Endothelial cell of umbilical vein (primary cell): Measurements from ENCODE around the gene TOLLIP. TPM values are rescaled to one million over a fixed set of nuclear protein-coding genes. Genes with fewer than 3 reads are reported as not detected.

Source experiments
- BruUV-seq: library from RNA; stranded (reverse); fragments of 400-500 nt; replicated peaks from 2 replicates; lab custom pipeline; 2021; lab: Mats Ljungman, UMichigan
- CTCF ChIA-PET: fragments of 300-600, 350-600 bp; sonication (Branson Sonifier 250); formaldehyde crosslinking; loops from one replicate; lab custom pipeline; 2021; ENCODE audit warnings: antibody characterized with exemption, inconsistent platforms; lab: Charles Lee
- POLR2A ChIA-PET: fragments of 300-600, 350-600 bp; sonication (Branson Sonifier 250); formaldehyde crosslinking; loops from one replicate; lab custom pipeline; 2021; ENCODE audit warnings: antibody characterized with exemption, inconsistent platforms; lab: Charles Lee
- DNase-seq: peaks from one replicate; pipeline ENCODE4 v3.0.0-alpha.2; 2011; ENCODE audit warnings: low read depth, low spot score
- FAIRE-seq: peaks from 2 replicates; lab custom pipeline; 2011; peaks lifted over from hg19 to GRCh38; lab: Jason Lieb, UNC
- H2AFZ ChIP-seq: 2 replicates; pipeline ENCODE4 v1.6.0; 2012; ENCODE audit warnings: low read depth, low read length, control low read depth, inconsistent platforms
- H3K27ac ChIP-seq: 2 replicates; pipeline ENCODE4 v1.5.1; 2011; ENCODE audit warnings: low read depth, mild to moderate bottlenecking, control low read depth, low read length, moderate library complexity; ENCODE audit not compliant: insufficient read depth
- H3K27me3 ChIP-seq, 2 experiments: 2 replicates each; pipeline versions ENCODE4 v1.6.0 to v1.6.1; 2011; ENCODE audit warnings: low read length in 2 of 2, mixed read lengths in 1 of 2; ENCODE audit not compliant: control insufficient read depth in 2 of 2, insufficient read depth in 2 of 2
- H3K36me3 ChIP-seq, 2 experiments: 2 replicates in 1 of 2; 3 replicates in 1 of 2; pipeline ENCODE4 v1.5.1; 2011; ENCODE audit warnings: low read length in 2 of 2, mild to moderate bottlenecking in 1 of 2, moderate library complexity in 1 of 2; ENCODE audit not compliant: control insufficient read depth in 2 of 2, insufficient read depth in 2 of 2; ENCODE audit errors: extremely low read depth in 1 of 2
- H3K4me1 ChIP-seq: 3 replicates; pipeline ENCODE4 v1.5.1; 2011; ENCODE audit warnings: mild to moderate bottlenecking, low read length; ENCODE audit not compliant: control insufficient read depth, insufficient read depth; ENCODE audit errors: extremely low read depth
- H3K4me2 ChIP-seq: 2 replicates; pipeline ENCODE4 v1.6.1; 2011; ENCODE audit warnings: low read length, control low read depth, mixed read lengths; ENCODE audit not compliant: insufficient read depth
- H3K4me3 ChIP-seq, 3 experiments: fragments of 200-600 bp in 1 of 3; sonication (generic), shearing (Covaris generic) in 1 of 3; replicated peaks in 1 of 3; 2 replicates each; pipeline ENCODE4 v1.5.1; 2011 to 2016; ENCODE audit warnings: control low read depth in 3 of 3, low read length in 3 of 3, mild to moderate bottlenecking in 2 of 3, inconsistent platforms in 1 of 3, low read depth in 1 of 3, moderate library complexity in 1 of 3; ENCODE audit not compliant: insufficient read depth in 1 of 3
- H3K79me2 ChIP-seq: 2 replicates; pipeline ENCODE4 v1.6.0; 2012; ENCODE audit warnings: low read length, inconsistent platforms; ENCODE audit not compliant: control insufficient read depth, insufficient read depth
- H3K9ac ChIP-seq: replicated peaks from 2 replicates; pipeline ENCODE3; 2011; ENCODE audit warnings: low read length, control low read depth; ENCODE audit not compliant: insufficient read depth; ENCODE audit errors: extremely low read depth
- H3K9me1 ChIP-seq: replicated peaks from 3 replicates; pipeline ENCODE4 v1.6.0; 2011; ENCODE audit warnings: mild to moderate bottlenecking, low read length; ENCODE audit not compliant: control insufficient read depth, insufficient read depth; ENCODE audit errors: extremely low read depth
- H3K9me3 ChIP-seq: replicated peaks from 2 replicates; pipeline ENCODE4 v1.5.1; 2012; ENCODE audit warnings: low read length, inconsistent platforms; ENCODE audit not compliant: control insufficient read depth, insufficient read depth
- H4K20me1 ChIP-seq: replicated peaks from 2 replicates; pipeline ENCODE3; 2011; ENCODE audit warnings: mild to moderate bottlenecking, low read length; ENCODE audit not compliant: control insufficient read depth, insufficient read depth; ENCODE audit errors: extremely low read depth
- EZH2 ChIP-seq: IDR thresholded peaks from 2 replicates; pipeline ENCODE4 v1.6.1; 2012; ENCODE audit warnings: borderline replicate concordance, low read depth, mild to moderate bottlenecking, moderate library complexity, low read length, inconsistent platforms; ENCODE audit not compliant: severe bottlenecking
- FOS ChIP-seq: IDR thresholded peaks from 2 replicates; pipeline ENCODE4 v1.6.1; 2011; ENCODE audit warnings: mild to moderate bottlenecking, low read length, moderate library complexity, borderline replicate concordance; ENCODE audit not compliant: insufficient read depth
- GATA2 ChIP-seq: IDR thresholded peaks from 2 replicates; pipeline ENCODE4 v1.7.0; 2011; ENCODE audit warnings: low read depth, mild to moderate bottlenecking, moderate library complexity, mixed read lengths, low read length; ENCODE audit not compliant: insufficient read length, insufficient read depth
- JUN ChIP-seq: IDR thresholded peaks from 2 replicates; pipeline ENCODE4 v1.6.1; 2011; ENCODE audit warnings: borderline replicate concordance, low read depth; ENCODE audit not compliant: insufficient read length, insufficient read depth
- MYC ChIP-seq: IDR thresholded peaks from one replicate; pipeline ENCODE4 v1.6.1; 2011; ENCODE audit warnings: mild to moderate bottlenecking, low read depth, low read length
- POLR2A ChIP-seq: IDR thresholded peaks from 2 replicates; pipeline ENCODE4 v1.6.1; 2012; ENCODE audit warnings: low read depth, mild to moderate bottlenecking, control low read depth, low read length
- POLR2AphosphoS5 ChIP-seq: IDR thresholded peaks from 2 replicates; pipeline ENCODE4 v1.6.1; 2012; ENCODE audit warnings: low read depth, mild to moderate bottlenecking, control low read depth, low read length, moderate library complexity; ENCODE audit not compliant: insufficient read depth
- dilution Hi-C: fragments of 300-500 bp; cut with MboI; formaldehyde crosslinking; loops from one replicate; pipeline ENCODE4 v1.15.0; 2019; ENCODE audit warnings: low sequenced_read_pairs; ENCODE audit not compliant: extremely low pct_ligation_motif_present
- intact Hi-C: fragments of 100-400 bp; cut with micrococcal nuclease; formaldehyde crosslinking; loops from one replicate; pipeline ENCODE4 v1.10.0; 2022
- polyA plus RNA-seq, 4 experiments: library from polyadenylated mRNA; depleted of rRNA in 3 of 4; stranded (reverse) in 3 of 4; unstranded in 1 of 4; fragments of >200 nt; gene quantifications; 2 replicates each; pipeline versions ENCODE4 v1.2.1 to v1.2.3, GENCODE V29; 2011 to 2012; ENCODE audit warnings: missing spikeins in 1 of 4
- total RNA-seq: library from RNA; stranded (reverse); gene quantifications from 2 replicates; pipeline ENCODE4 v1.2.3, GENCODE V29; 2021
- TF ChIP-seq, protein P1 (sequence below): IDR thresholded peaks from 2 replicates; pipeline ENCODE4 v1.6.1; 2011; ENCODE audit not compliant: insufficient read depth, insufficient read length
- TF ChIP-seq, protein P2 (sequence below), 2 donors: IDR thresholded peaks; 1 replicate in 1 of 2; 2 replicates in 1 of 2; pipeline ENCODE4 v1.5.1; 2011; ENCODE audit warnings: low read length in 2 of 2, mild to moderate bottlenecking in 2 of 2, moderate library complexity in 2 of 2, control low read depth in 1 of 2, inconsistent platforms in 1 of 2, low read depth in 1 of 2; ENCODE audit not compliant: insufficient read depth in 1 of 2; ENCODE audit errors: extremely low read depth in 1 of 2

TOLLIP gene
- total and polyA plus RNA-seq, 2 donors (not counting 3 experiments of a cell fraction or from before 2014, with no cell fraction given), result 49.6 to 64.8 TPM

GRCh38 chr11:1345737-1346513, 36.5 kb upstream of the TOLLIP start:
- intact Hi-C loops (no loop called here), dilution Hi-C loops (no loop called here)
- H3K36me3 ChIP-seq, result no peaks in the 10 kb centered on the region
- H2AFZ ChIP-seq, result no peak overlapping the region
- no peaks in the 10 kb centered on the region for H3K9me3 ChIP-seq
- no peaks in the 10 kb centered on the region for H3K27me3 ChIP-seq
- no peak overlapping the region for H3K9ac ChIP-seq
- H3K4me2 ChIP-seq, result no peak overlapping the region
- FAIRE-seq (no peak), DNase-seq (no peak)
- POLR2A ChIA-PET, result no interaction called here
- no peaks in the 10 kb centered on the region for H4K20me1 ChIP-seq
- no peaks in the 10 kb centered on the region for H3K79me2 ChIP-seq
- no peaks in the 10 kb centered on the region for H3K9me1 ChIP-seq
- BruUV-seq, result no TSS peak
- H3K27ac ChIP-seq, result no peak overlapping the region
- H3K4me3 ChIP-seq, result no peak overlapping the region
- CTCF ChIA-PET, result no interaction called here
- TF ChIP-seq, protein P1, sequence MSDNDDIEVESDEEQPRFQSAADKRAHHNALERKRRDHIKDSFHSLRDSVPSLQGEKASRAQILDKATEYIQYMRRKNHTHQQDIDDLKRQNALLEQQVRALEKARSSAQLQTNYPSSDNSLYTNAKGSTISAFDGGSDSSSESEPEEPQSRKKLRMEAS, result no peak
- TF ChIP-seq MYC, result no peak
- no peak for TF ChIP-seq JUN
- TF ChIP-seq, protein P2, sequence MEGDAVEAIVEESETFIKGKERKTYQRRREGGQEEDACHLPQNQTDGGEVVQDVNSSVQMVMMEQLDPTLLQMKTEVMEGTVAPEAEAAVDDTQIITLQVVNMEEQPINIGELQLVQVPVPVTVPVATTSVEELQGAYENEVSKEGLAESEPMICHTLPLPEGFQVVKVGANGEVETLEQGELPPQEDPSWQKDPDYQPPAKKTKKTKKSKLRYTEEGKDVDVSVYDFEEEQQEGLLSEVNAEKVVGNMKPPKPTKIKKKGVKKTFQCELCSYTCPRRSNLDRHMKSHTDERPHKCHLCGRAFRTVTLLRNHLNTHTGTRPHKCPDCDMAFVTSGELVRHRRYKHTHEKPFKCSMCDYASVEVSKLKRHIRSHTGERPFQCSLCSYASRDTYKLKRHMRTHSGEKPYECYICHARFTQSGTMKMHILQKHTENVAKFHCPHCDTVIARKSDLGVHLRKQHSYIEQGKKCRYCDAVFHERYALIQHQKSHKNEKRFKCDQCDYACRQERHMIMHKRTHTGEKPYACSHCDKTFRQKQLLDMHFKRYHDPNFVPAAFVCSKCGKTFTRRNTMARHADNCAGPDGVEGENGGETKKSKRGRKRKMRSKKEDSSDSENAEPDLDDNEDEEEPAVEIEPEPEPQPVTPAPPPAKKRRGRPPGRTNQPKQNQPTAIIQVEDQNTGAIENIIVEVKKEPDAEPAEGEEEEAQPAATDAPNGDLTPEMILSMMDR (IDR thresholded peaks at IDR 0.05; ENCODE audit: extremely low read depth in 1 of 2, insufficient read depth in 1 of 2, low read depth in 1 of 2, low read length in 2 of 2), result no peak
- no peak for TF ChIP-seq POLR2AphosphoS5
- TF ChIP-seq FOS, result no peak
- TF ChIP-seq POLR2A, result no peak
- TF ChIP-seq EZH2, result no peak
- TF ChIP-seq GATA2, result no peak
- H3K4me1 ChIP-seq, result no peaks in the 10 kb centered on the region
